Measurements from ENCODE around the gene DCAF6.
A peak's percentile ranks its signal among the peaks of the same experiment; 100 is the strongest.

DCAF6 gene

DNA sequence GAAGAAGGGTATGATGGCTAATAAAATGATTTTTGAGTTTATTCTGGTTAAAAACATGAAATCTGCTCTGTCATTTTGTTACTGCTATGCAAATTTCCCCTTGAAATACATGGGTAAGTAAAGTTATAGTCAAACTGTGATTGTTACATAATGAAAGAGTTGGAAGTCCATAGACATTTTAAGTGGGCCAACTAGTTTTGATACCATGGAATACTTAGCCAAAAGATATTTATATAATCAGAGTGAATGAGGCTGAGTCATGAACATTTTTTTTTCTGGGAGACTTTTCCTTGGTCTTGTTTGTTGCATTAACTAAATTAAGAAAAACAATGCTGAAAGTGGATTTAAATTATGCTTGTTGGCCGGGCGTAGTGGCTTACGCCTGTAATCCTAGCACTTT lies 58.6 kb downstream of the DCAF6 start:
- DNase-seq (ENCODE audit: low spot score) = no peak
- TF ChIP-seq CTCF (IDR thresholded peaks at IDR 0.05; ENCODE audit: borderline replicate concordance, control extremely low read depth, extremely low read depth, insufficient read depth, missing control alignments) = no peak
- in situ Hi-C loops (cut with MboI; ENCODE audit: low sequenced_read_pairs, unreplicated experiment) = no loop called here

DNA sequence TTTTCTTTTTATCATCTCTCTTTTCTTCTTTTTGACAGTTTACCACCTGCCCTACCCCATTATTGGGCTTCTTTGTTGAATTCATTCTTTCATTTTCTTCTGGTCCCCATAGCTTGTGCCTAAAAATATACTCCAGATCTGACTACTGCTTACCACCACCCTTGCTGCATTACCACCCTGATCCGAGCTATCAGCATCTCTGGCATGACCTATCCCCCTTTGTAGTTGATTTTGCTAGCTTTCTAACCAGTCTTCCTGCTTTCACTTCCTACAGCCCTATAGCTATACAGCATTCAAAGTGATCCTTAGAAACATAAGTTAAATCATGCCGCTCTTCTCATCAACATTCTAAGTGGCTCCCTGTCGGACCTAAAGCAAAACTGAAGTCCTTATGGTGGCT lies 59.8 kb downstream of the DCAF6 start:
- DNase-seq (ENCODE audit: low spot score) = peak; percentile 16
- no peak for TF ChIP-seq CTCF (IDR thresholded peaks at IDR 0.05; ENCODE audit: borderline replicate concordance, control extremely low read depth, extremely low read depth, insufficient read depth, missing control alignments)
- in situ Hi-C loops (cut with MboI; ENCODE audit: low sequenced_read_pairs, unreplicated experiment) = no loop called here

DNA sequence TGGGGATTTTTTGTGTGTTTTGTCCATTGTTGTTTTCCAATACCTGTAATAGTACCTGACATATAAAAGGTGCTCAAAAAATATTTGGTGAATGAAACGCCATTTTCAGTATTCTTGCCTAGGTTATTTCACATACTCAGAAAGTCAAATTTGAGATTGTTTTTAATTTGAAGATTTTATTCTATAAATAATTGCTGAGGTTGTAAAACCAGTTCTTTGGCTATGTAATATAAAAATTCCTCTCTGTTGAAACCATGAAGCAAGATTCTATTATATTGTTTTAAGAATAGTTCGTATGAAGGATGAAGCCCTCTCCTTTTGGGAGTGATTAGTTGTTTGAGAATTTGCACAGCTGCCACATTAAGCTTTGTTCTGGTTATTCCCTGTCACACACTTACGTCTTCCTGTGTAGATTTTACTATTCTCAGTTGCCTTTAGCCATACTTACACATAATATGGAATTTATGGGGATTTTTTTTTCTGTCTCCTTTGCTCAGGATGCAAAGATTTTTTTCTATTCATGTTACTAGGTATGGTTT lies 60.6 kb downstream of the DCAF6 start:
- DNase-seq (ENCODE audit: low spot score) = no peak
- no peak for TF ChIP-seq CTCF (IDR thresholded peaks at IDR 0.05; ENCODE audit: borderline replicate concordance, control extremely low read depth, extremely low read depth, insufficient read depth, missing control alignments)
- in situ Hi-C loops (cut with MboI; ENCODE audit: low sequenced_read_pairs, unreplicated experiment) = no loop called here

DNA sequence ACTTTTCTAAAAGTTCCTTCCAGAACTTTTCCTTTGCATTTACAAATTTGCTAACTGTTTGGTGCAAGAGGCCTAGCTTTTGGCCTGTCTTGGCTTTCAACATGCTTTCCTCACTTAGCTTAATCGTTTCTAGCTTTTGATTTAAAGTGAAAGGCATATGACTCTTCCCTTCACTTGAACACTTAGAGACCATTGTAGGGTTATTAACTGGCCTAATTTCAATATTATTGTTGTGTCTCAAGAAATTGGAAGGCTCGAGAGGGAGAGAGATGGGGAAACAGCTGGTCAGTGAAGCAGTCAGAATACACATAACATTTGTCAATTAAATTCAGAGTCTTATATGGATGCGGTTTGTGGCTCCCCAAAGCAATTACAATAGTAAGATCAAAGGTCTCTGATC lies 63.4 kb downstream of the DCAF6 start:
- TF ChIP-seq CTCF (IDR thresholded peaks at IDR 0.05; ENCODE audit: borderline replicate concordance, control extremely low read depth, extremely low read depth, insufficient read depth, missing control alignments) = no peak
- in situ Hi-C loops (cut with MboI; ENCODE audit: low sequenced_read_pairs, unreplicated experiment) = no loop called here
- DNase-seq (ENCODE audit: low spot score) = no peak

DNA sequence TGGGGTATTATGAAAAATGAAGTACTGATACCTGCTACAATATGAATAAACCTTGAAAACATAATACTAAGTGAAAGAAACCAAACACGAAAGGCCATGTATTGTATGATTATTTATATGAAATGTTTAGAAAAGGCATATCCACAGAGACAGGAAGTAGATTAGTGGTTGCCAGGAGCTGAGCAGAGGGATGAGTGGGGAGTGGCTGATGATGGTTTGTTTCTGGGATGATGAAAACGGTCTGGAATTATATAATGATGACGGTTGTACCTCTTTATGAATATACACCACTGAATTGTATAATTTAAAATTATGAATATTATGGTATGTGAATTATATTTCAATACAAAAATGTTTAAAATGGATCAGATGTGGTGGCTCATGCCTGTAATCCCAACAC lies 64.2 kb downstream of the DCAF6 start:
- DNase-seq (ENCODE audit: low spot score) = no peak
- in situ Hi-C loops (cut with MboI; ENCODE audit: low sequenced_read_pairs, unreplicated experiment) = no loop called here
- no peak for TF ChIP-seq CTCF (IDR thresholded peaks at IDR 0.05; ENCODE audit: borderline replicate concordance, control extremely low read depth, extremely low read depth, insufficient read depth, missing control alignments)

- in situ Hi-C loops (cut with MboI; ENCODE audit: low sequenced_read_pairs, unreplicated experiment) = no loop called here
- TF ChIP-seq CTCF (IDR thresholded peaks at IDR 0.05; ENCODE audit: borderline replicate concordance, control extremely low read depth, extremely low read depth, insufficient read depth, missing control alignments) = no peak
- no peak for DNase-seq (ENCODE audit: low spot score)
These were observed 64.7 kb downstream of the DCAF6 start for GRCh38 chr1:168001213-168001612.

DNA sequence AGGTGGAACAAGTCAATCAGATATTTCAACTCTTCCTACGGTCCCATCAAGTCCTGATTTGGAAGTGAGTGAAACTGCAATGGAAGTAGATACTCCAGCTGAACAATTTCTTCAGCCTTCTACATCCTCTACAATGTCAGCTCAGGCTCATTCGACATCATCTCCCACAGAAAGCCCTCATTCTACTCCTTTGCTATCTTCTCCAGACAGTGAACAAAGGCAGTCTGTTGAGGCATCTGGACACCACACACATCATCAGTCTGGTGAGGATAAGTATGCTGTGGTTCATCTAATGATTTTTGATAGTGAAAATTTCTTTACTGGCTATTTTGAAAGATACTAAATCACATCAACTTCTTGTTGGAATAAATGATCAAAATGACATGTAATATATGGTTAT lies 68.0 kb downstream of the DCAF6 start:
- TF ChIP-seq CTCF (IDR thresholded peaks at IDR 0.05; ENCODE audit: borderline replicate concordance, control extremely low read depth, extremely low read depth, insufficient read depth, missing control alignments) = no peak
- DNase-seq (ENCODE audit: low spot score) = no peak
- in situ Hi-C loops (cut with MboI; ENCODE audit: low sequenced_read_pairs, unreplicated experiment) = no loop called here
